ENCODE data around the gene TEX14.

DNA sequence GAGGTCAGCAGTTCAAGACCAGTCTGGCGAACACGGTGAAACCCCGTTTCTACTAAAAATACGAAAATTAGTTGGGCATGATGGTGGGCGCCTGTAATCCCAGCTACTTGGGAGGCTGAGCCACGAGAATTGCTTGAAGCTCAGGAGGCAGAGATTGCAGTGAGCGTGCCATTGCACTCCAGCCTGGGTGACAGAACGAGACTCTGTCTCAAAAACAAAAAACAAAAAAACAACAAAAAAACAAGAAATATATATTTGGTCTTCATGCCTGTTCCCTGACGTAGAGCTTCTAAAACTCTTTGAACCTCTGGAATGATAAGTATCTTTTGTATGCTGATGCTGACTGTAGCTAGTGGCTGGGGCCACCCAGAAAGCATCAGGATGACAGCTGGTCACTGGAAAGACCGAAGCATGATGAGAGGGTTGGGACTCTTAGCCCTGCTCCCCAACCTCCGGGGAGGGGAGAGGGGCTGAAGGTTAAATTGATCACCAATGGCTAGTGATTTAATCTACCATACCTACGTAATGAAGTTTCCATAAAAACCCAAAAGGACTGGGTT is 54.8 kb downstream of the TEX14 start:
- TF ChIP-seq, protein P1, sequence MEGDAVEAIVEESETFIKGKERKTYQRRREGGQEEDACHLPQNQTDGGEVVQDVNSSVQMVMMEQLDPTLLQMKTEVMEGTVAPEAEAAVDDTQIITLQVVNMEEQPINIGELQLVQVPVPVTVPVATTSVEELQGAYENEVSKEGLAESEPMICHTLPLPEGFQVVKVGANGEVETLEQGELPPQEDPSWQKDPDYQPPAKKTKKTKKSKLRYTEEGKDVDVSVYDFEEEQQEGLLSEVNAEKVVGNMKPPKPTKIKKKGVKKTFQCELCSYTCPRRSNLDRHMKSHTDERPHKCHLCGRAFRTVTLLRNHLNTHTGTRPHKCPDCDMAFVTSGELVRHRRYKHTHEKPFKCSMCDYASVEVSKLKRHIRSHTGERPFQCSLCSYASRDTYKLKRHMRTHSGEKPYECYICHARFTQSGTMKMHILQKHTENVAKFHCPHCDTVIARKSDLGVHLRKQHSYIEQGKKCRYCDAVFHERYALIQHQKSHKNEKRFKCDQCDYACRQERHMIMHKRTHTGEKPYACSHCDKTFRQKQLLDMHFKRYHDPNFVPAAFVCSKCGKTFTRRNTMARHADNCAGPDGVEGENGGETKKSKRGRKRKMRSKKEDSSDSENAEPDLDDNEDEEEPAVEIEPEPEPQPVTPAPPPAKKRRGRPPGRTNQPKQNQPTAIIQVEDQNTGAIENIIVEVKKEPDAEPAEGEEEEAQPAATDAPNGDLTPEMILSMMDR (IDR thresholded peaks at IDR 0.05), result no peak
- no peak for TF ChIP-seq POLR2A (IDR thresholded peaks at IDR 0.05)
